Heart left ventricle (tissue), 16 donors: ENCODE data around the gene CENPM. TPM values are rescaled to one million over a fixed set of nuclear protein-coding genes. Genes with fewer than 3 reads are reported as not detected.

Source experiments
- ATAC-seq, 4 donors: fragments of 200-7000 bp; cut with Tn5 transposase; one replicate each; pipeline ENCODE4 v1.9.1; 2020 to 2022; ENCODE audit warnings: moderate library complexity in 4 of 4, mild to moderate bottlenecking in 3 of 4, moderate number of reproducible peaks in 1 of 4
- DNase-seq, 5 donors: peaks; one replicate each; pipeline ENCODE4 v3.0.0-alpha.2; 2020
- H3K27ac ChIP-seq, 12 donors: fragments of 200-600 bp; sonication (generic) in 4 of 12; one replicate each; pipeline versions ENCODE4 v1.5.0 to v1.8.0; 2016 to 2022; ENCODE audit warnings: mild to moderate bottlenecking in 2 of 12
- H3K27me3 ChIP-seq, 9 donors: fragments of 200-600 bp; sonication (generic) in 2 of 9; one replicate each; pipeline versions ENCODE4 v1.5.1 to v1.8.0; 2016 to 2022; ENCODE audit warnings: mild to moderate bottlenecking in 3 of 9
- H3K36me3 ChIP-seq, 9 donors: fragments of 200-600 bp; sonication (generic) in 2 of 9; one replicate each; pipeline versions ENCODE4 v1.5.0 to v1.8.0; 2018 to 2022; ENCODE audit warnings: mild to moderate bottlenecking in 2 of 9
- H3K4me1 ChIP-seq, 12 donors: fragments of 200-600 bp; sonication (generic) in 4 of 12; one replicate each; pipeline versions ENCODE4 v1.5.0 to v1.8.0; 2016 to 2022; ENCODE audit warnings: mild to moderate bottlenecking in 3 of 12
- H3K4me3 ChIP-seq, 12 donors: fragments of 200-600 bp; sonication (generic) in 4 of 12; one replicate each; pipeline versions ENCODE4 v1.5.0 to v1.8.0; 2017 to 2022; ENCODE audit warnings: mild to moderate bottlenecking in 9 of 12, moderate library complexity in 4 of 12
- H3K9me3 ChIP-seq, 12 donors: fragments of 200-600 bp; sonication (generic) in 4 of 12; one replicate each; pipeline versions ENCODE4 v1.5.0 to v1.8.0; 2016 to 2022; ENCODE audit warnings: mild to moderate bottlenecking in 1 of 12
- POLR2A ChIP-seq, 2 donors: fragments of 450-650 bp; IDR thresholded peaks; one replicate each; pipeline ENCODE4 v1.6.1; 2017; ENCODE audit warnings: antibody characterized with exemption in 2 of 2, mild to moderate bottlenecking in 2 of 2, moderate library complexity in 2 of 2
- WGBS, 4 donors: extraction: QIAGEN DNeasy Blood & Tissue Kit in 2 of 4; methylation state at CpG; one replicate each; pipeline versions ENCODE4 v1.1.5 to v1.1.7; 2013 to 2018; 5-methylcytosine and 5-hydroxymethylcytosine counted together
- intact Hi-C, 10 donors: fragments of 100-400 bp; cut with DNase I; formaldehyde crosslinking; loops; one replicate each; pipeline versions ENCODE4 v1.11.1 to v1.14.2; 2022
- polyA plus RNA-seq, 2 donors: library from polyadenylated mRNA; stranded (reverse); fragments of 200-250 nt; gene quantifications; one replicate each; pipeline ENCODE4 v1.2.3, GENCODE V29; 2013
- total RNA-seq, 9 donors: library from RNA; depleted of rRNA in 2 of 9; stranded (reverse); fragments of >200 nt in 2 of 9; fragmentation: NEBNext Ultra II Directional in 3 of 9; extraction: Animal tissue kit (Norgen Biotek cat#: 25700) in 3 of 9; gene quantifications; one replicate each; pipeline versions ENCODE4 v1.1.0 to v1.2.4, GENCODE V29; 2016 to 2023
- TF ChIP-seq, protein P1 (sequence below), 12 donors: fragments of 200-600 bp; sonication (generic) in 4 of 12; IDR thresholded peaks; one replicate each; pipeline versions ENCODE4 v1.5.0 to v1.8.0; 2018 to 2022; ENCODE audit warnings: antibody characterized with exemption in 12 of 12, mild to moderate bottlenecking in 5 of 12
- donor health status: ischemic (EF 13 %, LVEDD 7.1; RV severe dilation, severe dysfunction).
- donor health status: healthy with polysubstance abuse.
- donor health status: DM: no; HTN: yes; CAD: no.
- donor health status: DM: no; HTN: no; CAD: no.
- donor health status: ischemic (EF 25% LVEDD 6.9; RV normal size, moderate dysfunction).
- donor health status: ischemic (EF 25% LVEDD 5.7; RV mildly dilated, moderate dysfunction).
- donor health status: healthy.
- donor health status: DM: yes; HTN: yes; CAD: no.
- donor health status: ischemic (EF 35%, LVEDD 5.7; RV mildly dilated, moderate dysfunction).
- donor health status: nonischemic (EF 11% LVEDD 7.7; RV severe dilation, severe dysfunction).
- donor health status: DM: yes; HTN: yes; CAD: no.
- donor health status: PGD.
- donor health status: ischemic (EF 29% LVEDD 5.4; RV normal size, mild dysfunction).
- donor health status: nonischemic (EF 23%, LVEDD 6.1; RV moderate dilation, normal function).

CENPM gene
- total and polyA plus RNA-seq, 11 donors = 0.21 to 6.9 (median 0.52) TPM; not detected in 4

DNA sequence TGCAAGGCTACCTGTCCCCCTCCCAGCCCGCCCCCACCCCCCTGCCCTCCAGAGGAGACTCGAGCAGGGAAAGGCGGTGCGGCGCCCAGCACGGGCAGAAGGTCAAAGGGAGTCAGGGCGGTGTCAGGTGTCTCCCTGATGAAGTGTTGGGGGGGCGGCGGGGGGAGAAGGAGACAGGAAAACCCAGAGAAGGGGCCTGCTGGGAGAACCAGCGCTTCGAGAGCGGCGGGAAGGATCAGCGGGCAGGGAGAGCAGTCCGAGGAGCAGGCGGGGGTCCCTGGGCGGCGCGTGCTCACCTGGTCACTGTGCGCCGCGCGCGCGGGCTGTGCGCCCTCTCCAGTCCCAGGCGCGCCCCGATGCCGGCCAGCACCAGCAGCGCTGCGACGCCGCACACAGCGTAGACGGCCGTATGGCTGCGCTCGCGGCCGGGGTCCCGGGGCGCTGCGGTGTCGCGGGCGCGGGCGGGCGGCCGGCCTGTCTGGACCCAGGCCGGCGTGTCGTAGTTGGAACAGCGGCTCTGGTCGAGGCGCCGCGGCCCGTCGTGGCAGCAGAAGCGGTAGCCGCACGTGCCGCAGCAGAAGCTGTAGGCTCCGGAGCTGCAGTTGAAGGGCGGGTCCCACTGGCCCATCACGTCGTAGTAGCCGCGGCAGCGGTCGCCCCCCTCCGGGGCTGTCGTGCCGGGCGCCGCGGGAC is 33.0 kb downstream of the CENPM start:
- ATAC-seq (no peak), DNase-seq (no peak)
- Histone ChIP-seq H3K9me3 (no peaks in the 10 kb centered on the region), H3K4me3 (peak overlapping the region in 1 of 12 donors; percentile 47), H3K36me3 (no peaks in the 10 kb centered on the region), H3K4me1 (peaks cover 0 to 58% (median 24%) of the 10 kb centered on the region in 12 donors), H3K27ac (no peak overlapping the region), H3K27me3 (peaks cover 29 to 83% (median 55%) of the 10 kb centered on the region in 9 donors)
- intact Hi-C loops = no loop called here
- TF ChIP-seq, protein P1, sequence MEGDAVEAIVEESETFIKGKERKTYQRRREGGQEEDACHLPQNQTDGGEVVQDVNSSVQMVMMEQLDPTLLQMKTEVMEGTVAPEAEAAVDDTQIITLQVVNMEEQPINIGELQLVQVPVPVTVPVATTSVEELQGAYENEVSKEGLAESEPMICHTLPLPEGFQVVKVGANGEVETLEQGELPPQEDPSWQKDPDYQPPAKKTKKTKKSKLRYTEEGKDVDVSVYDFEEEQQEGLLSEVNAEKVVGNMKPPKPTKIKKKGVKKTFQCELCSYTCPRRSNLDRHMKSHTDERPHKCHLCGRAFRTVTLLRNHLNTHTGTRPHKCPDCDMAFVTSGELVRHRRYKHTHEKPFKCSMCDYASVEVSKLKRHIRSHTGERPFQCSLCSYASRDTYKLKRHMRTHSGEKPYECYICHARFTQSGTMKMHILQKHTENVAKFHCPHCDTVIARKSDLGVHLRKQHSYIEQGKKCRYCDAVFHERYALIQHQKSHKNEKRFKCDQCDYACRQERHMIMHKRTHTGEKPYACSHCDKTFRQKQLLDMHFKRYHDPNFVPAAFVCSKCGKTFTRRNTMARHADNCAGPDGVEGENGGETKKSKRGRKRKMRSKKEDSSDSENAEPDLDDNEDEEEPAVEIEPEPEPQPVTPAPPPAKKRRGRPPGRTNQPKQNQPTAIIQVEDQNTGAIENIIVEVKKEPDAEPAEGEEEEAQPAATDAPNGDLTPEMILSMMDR (IDR thresholded peaks at IDR 0.05) = no peak
- no peak for TF ChIP-seq POLR2A (IDR thresholded peaks at IDR 0.05)
- 0 to 9% (median 7%) methylated on average over 3 to 79 of the region's 79 CpGs for WGBS, 4 donors

- no peak for ATAC-seq
- Histone ChIP-seq H3K36me3 (no peaks in the 10 kb centered on the region), H3K4me1 (peaks cover 0 to 64% (median 24%) of the 10 kb centered on the region in 12 donors), H3K27me3 (peaks cover 29 to 82% (median 53%) of the 10 kb centered on the region in 9 donors), H3K9me3 (no peaks in the 10 kb centered on the region), H3K4me3 (no peak overlapping the region), H3K27ac (no peak overlapping the region)
- DNase-seq = no peak
- intact Hi-C loops = no loop called here
- WGBS, 4 donors = 63 to 80% (median 71%) methylated on average over 6 to 11 of the region's 11 CpGs
- TF ChIP-seq, protein P1 (IDR thresholded peaks at IDR 0.05) = no peak
- TF ChIP-seq POLR2A (IDR thresholded peaks at IDR 0.05) = no peak
Observed at GRCh38 chr22:41913040-41913719, 33.8 kb downstream of the CENPM start.

- ATAC-seq = no peak
- 79 to 88% (median 83%) methylated on average over 9 of the region's 9 CpGs for WGBS, 4 donors
- no peak overlapping the region for H3K27ac ChIP-seq
- H3K4me3 ChIP-seq = no peak overlapping the region
- TF ChIP-seq, protein P1 (IDR thresholded peaks at IDR 0.05) = no peak
- TF ChIP-seq POLR2A (IDR thresholded peaks at IDR 0.05) = no peak
- intact Hi-C loops = no loop called here
- H3K4me1 ChIP-seq = peaks cover 0 to 58% (median 18%) of the 10 kb centered on the region in 12 donors
- peaks cover 29 to 78% (median 48%) of the 10 kb centered on the region in 9 donors for H3K27me3 ChIP-seq
- DNase-seq = no peak
- peaks cover 0 to 4% (median 0%) of the 10 kb centered on the region in 9 donors for H3K36me3 ChIP-seq
- H3K9me3 ChIP-seq = no peaks in the 10 kb centered on the region
Observed at GRCh38 chr22:41912338-41913039, 34.5 kb downstream of the CENPM start.
